HepG2 (cell line): ENCODE results near the gene OR1F1. TPM values are rescaled to one million over a fixed set of nuclear protein-coding genes. Genes with fewer than 3 reads are reported as not detected.

Source experiments
- CHD2 ChIP-seq: IDR thresholded peaks from 2 replicates; pipeline ENCODE4 v1.6.1; 2011; ENCODE audit warnings: low read depth, low read length, improper control_type of control experiment
- HMG20B ChIP-seq: conservative IDR thresholded peaks from 2 replicates; pipeline ENCODE4 v1.6.1; 2016; ENCODE audit warnings: missing genetic modification reagents, missing compliant biosample characterization
- HNRNPK ChIP-seq: fragments of 200-400 bp; formaldehyde crosslinking; IDR thresholded peaks from 2 replicates; pipeline ENCODE4 v1.6.1; 2018; ENCODE audit warnings: low read length, low read depth, moderate library complexity, mild to moderate bottlenecking; ENCODE audit not compliant: poor library complexity, severe bottlenecking
- KLF6 ChIP-seq: IDR thresholded peaks from 2 replicates; pipeline ENCODE4 v1.8.0; 2016; ENCODE audit warnings: missing biosample characterization, missing genetic modification reagents
- NR1H2 ChIP-seq: sonication (generic); formaldehyde crosslinking; IDR thresholded peaks from 2 replicates; pipeline ENCODE4 v1.8.1; 2022; ENCODE audit warnings: low read depth, missing genetic modification reagents, borderline replicate concordance
- SMARCC2 ChIP-seq: fragments of 450-650 bp; IDR thresholded peaks from 2 replicates; pipeline ENCODE4 v1.6.1; 2017; ENCODE audit warnings: antibody characterized with exemption, mild to moderate bottlenecking
- TCF12 ChIP-seq, 2 experiments: fragments of 450-650 bp in 1 of 2; sonication (generic) in 1 of 2; formaldehyde crosslinking in 1 of 2; IDR thresholded peaks; 2 replicates each; pipeline versions ENCODE4 v1.6.1 to v1.8.0; 2017 to 2022; ENCODE audit warnings: antibody characterized with exemption in 1 of 2, mild to moderate bottlenecking in 1 of 2, missing genetic modification reagents in 1 of 2, moderate library complexity in 1 of 2
- ZNF766 ChIP-seq: sonication (generic); formaldehyde crosslinking; IDR thresholded peaks from 2 replicates; pipeline ENCODE4 v1.5.0; 2020; ENCODE audit warnings: missing genetic modification reagents, borderline replicate concordance
- polyA plus RNA-seq, 8 experiments: library from polyadenylated mRNA; depleted of rRNA in 3 of 8; stranded (reverse) in 7 of 8; unstranded in 1 of 8; fragments of >200 nt; fragmentation: Illumina TruSeq in 4 of 8; extraction: Trizol in 4 of 8; gene quantifications; 2 replicates each; pipeline versions ENCODE4 v1.2.1 to v1.2.3, GENCODE V29; 2011 to 2016; ENCODE audit warnings: low read depth in 4 of 8, missing spikeins in 1 of 8, mixed read lengths in 1 of 8; ENCODE audit not compliant: insufficient read depth in 1 of 8
- total RNA-seq, 5 experiments: library from RNA; depleted of rRNA; stranded (reverse); fragments of >200 nt; fragmentation: Illumina TruSeq; extraction: Trizol; gene quantifications; 2 replicates each; pipeline ENCODE4 v1.2.3, GENCODE V29; 2016; ENCODE audit warnings: low read depth in 1 of 5
- TF ChIP-seq, protein P1 (sequence below): sonication (generic); formaldehyde crosslinking; IDR thresholded peaks from 2 replicates; pipeline ENCODE4 v1.5.1; 2020; ENCODE audit warnings: mild to moderate bottlenecking, moderate library complexity, missing genetic modification reagents
- TF ChIP-seq, protein P2 (sequence below): sonication (generic); formaldehyde crosslinking; IDR thresholded peaks from 2 replicates; pipeline ENCODE4 v1.5.0; 2020; ENCODE audit warnings: mild to moderate bottlenecking, missing genetic modification reagents, borderline replicate concordance
- TF ChIP-seq, protein P3 (sequence below): IDR thresholded peaks from 2 replicates; pipeline ENCODE4 v1.6.1; 2016; ENCODE audit warnings: missing biosample characterization, missing genetic modification reagents, low read depth
- TF ChIP-seq, protein P4 (sequence below): sonication (generic); formaldehyde crosslinking; IDR thresholded peaks from 2 replicates; pipeline ENCODE4 v1.4.0; 2020; ENCODE audit warnings: missing genetic modification reagents, borderline replicate concordance
- TF ChIP-seq, protein P5 (sequence below): sonication (generic); formaldehyde crosslinking; IDR thresholded peaks from 2 replicates; pipeline ENCODE4 v1.4.0; 2020; ENCODE audit warnings: mild to moderate bottlenecking, missing genetic modification reagents
- TF ChIP-seq, protein P6 (sequence below): sonication (generic); formaldehyde crosslinking; IDR thresholded peaks from 2 replicates; pipeline ENCODE4 v1.8.0; 2022; ENCODE audit warnings: low read depth, missing genetic modification reagents

Gene OR1F1
- total and polyA plus RNA-seq, 2 of the 13 experiments (the other 11 are each of a cell fraction or from before 2014, with no cell fraction given): 0.90 TPM; not detected in 1

DNA sequence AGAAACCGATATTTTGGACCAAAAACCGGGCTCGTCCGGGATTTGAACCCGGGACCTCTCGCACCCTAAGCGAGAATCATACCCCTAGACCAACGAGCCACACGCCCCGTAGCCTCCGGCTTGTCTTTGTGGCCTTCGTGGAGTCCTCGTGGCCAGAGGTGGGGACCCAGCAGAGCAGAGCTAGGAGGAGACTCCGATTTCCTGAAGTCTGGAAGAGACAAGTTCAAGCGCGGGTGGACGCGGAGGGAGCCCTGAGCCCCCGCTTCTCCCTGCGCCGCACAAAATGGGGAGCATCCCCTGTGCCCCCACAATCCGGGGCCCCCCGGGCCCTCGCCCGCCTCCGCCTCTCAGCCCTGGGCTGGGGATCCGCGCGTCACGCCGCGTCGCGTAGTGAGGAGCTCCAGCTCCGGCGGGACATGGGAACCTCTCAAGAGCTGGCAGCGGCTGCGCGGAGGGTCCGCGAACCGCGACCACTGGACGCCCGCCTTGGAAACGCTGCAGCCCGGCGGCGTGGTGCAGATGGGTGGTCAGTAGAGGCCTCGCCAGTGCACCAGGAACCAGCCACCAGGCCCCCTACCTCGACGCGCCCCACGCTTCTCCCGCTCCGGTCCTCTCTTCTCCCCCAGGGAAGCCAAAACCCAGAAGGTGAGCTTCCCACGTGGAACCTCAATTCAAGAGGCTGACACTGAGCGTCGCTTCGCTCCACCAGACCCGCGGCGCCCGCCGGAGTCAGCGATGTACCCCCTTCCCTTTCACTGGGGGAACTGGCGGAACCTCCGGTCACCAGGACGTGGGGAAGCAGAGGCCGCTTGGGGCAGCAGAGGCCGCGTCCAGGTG lies 5.2 kb upstream of the OR1F1 start (continued):
- TF ChIP-seq, protein P1, sequence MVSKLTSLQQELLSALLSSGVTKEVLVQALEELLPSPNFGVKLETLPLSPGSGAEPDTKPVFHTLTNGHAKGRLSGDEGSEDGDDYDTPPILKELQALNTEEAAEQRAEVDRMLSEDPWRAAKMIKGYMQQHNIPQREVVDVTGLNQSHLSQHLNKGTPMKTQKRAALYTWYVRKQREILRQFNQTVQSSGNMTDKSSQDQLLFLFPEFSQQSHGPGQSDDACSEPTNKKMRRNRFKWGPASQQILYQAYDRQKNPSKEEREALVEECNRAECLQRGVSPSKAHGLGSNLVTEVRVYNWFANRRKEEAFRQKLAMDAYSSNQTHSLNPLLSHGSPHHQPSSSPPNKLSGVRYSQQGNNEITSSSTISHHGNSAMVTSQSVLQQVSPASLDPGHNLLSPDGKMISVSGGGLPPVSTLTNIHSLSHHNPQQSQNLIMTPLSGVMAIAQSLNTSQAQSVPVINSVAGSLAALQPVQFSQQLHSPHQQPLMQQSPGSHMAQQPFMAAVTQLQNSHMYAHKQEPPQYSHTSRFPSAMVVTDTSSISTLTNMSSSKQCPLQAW (CRISPR knock-in tag): 0 out of 2 replicates have a peak, but pooled peaks have one; percentile 29
- no peak for TF ChIP-seq TCF12 (IDR thresholded peaks at IDR 0.05)
- TF ChIP-seq TCF12 (CRISPR knock-in tag; IDR thresholded peaks at IDR 0.05): 0 out of 2 replicates have a peak, but pooled peaks have one; percentile 41
- TF ChIP-seq NR1H2 (CRISPR knock-in tag): no peak
- TF ChIP-seq SMARCC2: no peak
- TF ChIP-seq, protein P2, sequence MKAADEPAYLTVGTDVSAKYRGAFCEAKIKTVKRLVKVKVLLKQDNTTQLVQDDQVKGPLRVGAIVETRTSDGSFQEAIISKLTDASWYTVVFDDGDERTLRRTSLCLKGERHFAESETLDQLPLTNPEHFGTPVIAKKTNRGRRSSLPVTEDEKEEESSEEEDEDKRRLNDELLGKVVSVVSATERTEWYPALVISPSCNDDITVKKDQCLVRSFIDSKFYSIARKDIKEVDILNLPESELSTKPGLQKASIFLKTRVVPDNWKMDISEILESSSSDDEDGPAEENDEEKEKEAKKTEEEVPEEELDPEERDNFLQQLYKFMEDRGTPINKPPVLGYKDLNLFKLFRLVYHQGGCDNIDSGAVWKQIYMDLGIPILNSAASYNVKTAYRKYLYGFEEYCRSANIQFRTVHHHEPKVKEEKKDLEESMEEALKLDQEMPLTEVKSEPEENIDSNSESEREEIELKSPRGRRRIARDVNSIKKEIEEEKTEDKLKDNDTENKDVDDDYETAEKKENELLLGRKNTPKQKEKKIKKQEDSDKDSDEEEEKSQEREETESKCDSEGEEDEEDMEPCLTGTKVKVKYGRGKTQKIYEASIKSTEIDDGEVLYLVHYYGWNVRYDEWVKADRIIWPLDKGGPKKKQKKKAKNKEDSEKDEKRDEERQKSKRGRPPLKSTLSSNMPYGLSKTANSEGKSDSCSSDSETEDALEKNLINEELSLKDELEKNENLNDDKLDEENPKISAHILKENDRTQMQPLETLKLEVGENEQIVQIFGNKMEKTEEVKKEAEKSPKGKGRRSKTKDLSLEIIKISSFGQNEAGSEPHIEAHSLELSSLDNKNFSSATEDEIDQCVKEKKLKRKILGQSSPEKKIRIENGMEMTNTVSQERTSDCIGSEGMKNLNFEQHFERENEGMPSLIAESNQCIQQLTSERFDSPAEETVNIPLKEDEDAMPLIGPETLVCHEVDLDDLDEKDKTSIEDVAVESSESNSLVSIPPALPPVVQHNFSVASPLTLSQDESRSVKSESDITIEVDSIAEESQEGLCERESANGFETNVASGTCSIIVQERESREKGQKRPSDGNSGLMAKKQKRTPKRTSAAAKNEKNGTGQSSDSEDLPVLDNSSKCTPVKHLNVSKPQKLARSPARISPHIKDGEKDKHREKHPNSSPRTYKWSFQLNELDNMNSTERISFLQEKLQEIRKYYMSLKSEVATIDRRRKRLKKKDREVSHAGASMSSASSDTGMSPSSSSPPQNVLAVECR (CRISPR knock-in tag): peak; percentile 62; the same call in 1 of the 2 replicates
- no peak for TF ChIP-seq HNRNPK
- TF ChIP-seq, protein P3, sequence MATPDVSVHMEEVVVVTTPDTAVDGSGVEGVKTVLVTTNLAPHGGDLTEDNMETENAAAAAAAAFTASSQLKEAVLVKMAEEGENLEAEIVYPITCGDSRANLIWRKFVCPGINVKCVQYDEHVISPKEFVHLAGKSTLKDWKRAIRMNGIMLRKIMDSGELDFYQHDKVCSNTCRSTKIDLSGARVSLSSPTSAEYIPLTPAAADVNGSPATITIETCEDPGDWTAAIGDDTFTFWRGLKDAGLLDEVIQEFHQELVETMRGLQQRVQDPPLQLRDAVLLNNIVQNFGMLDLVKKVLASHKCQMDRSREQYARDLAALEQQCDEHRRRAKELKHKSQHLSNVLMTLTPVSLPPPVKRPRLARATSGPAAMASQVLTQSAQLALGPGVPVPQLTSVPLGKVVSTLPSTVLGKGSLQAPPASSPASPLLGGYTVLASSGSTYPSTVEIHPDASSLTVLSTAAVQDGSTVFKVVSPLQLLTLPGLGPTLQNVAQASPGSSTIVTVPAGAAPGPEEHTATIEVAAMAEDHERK (CRISPR knock-in tag): no peak
- TF ChIP-seq, protein P4, sequence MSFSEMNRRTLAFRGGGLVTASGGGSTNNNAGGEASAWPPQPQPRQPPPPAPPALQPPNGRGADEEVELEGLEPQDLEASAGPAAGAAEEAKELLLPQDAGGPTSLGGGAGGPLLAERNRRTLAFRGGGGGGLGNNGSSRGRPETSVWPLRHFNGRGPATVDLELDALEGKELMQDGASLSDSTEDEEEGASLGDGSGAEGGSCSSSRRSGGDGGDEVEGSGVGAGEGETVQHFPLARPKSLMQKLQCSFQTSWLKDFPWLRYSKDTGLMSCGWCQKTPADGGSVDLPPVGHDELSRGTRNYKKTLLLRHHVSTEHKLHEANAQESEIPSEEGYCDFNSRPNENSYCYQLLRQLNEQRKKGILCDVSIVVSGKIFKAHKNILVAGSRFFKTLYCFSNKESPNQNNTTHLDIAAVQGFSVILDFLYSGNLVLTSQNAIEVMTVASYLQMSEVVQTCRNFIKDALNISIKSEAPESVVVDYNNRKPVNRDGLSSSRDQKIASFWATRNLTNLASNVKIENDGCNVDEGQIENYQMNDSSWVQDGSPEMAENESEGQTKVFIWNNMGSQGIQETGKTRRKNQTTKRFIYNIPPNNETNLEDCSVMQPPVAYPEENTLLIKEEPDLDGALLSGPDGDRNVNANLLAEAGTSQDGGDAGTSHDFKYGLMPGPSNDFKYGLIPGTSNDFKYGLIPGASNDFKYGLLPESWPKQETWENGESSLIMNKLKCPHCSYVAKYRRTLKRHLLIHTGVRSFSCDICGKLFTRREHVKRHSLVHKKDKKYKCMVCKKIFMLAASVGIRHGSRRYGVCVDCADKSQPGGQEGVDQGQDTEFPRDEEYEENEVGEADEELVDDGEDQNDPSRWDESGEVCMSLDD (CRISPR knock-in tag): peak; percentile 44
- peak; percentile 65; the same call in 1 of the 2 replicates for TF ChIP-seq KLF6 (CRISPR knock-in tag)
- TF ChIP-seq ZNF766 (CRISPR knock-in tag): 0 out of 2 replicates have a peak, but pooled peaks have one; percentile 38
- TF ChIP-seq, protein P5, sequence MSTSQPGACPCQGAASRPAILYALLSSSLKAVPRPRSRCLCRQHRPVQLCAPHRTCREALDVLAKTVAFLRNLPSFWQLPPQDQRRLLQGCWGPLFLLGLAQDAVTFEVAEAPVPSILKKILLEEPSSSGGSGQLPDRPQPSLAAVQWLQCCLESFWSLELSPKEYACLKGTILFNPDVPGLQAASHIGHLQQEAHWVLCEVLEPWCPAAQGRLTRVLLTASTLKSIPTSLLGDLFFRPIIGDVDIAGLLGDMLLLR (CRISPR knock-in tag): peak; percentile 21; the same call in 1 of the 2 replicates
- no peak for TF ChIP-seq HMG20B (CRISPR knock-in tag)
- TF ChIP-seq, protein P6, sequence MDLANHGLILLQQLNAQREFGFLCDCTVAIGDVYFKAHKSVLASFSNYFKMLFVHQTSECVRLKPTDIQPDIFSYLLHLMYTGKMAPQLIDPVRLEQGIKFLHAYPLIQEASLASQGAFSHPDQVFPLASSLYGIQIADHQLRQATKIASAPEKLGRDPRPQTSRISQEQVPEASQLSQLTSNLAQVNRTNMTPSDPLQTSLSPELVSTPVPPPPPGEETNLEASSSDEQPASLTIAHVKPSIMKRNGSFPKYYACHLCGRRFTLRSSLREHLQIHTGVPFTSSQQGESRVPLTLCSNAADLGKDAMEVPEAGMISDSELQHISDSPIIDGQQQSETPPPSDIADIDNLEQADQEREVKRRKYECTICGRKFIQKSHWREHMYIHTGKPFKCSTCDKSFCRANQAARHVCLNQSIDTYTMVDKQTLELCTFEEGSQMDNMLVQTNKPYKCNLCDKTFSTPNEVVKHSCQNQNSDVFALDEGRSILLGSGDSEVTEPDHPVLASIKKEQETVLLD (CRISPR knock-in tag): no peak
- no peak for TF ChIP-seq CHD2
